Activated naive CD8-positive, alpha-beta T cell (primary cell): ENCODE results near the gene AKR7A2.
A peak's percentile ranks its signal among the peaks of the same experiment; 100 is the strongest.

Experiments used
- H3K27ac Mint-ChIP-seq: one replicate; pipeline ENCODE4 v1.8.0; 2021; ENCODE audit warnings: mixed read lengths
- H3K27me3 Mint-ChIP-seq: one replicate; pipeline ENCODE4 v1.8.0; 2021; ENCODE audit warnings: mixed read lengths
- H3K36me3 Mint-ChIP-seq: one replicate; pipeline ENCODE4 v1.8.0; 2021; ENCODE audit warnings: mixed read lengths
- H3K4me1 Mint-ChIP-seq: one replicate; pipeline ENCODE4 v1.8.0; 2021; ENCODE audit warnings: low read depth, mixed read lengths
- H3K4me3 Mint-ChIP-seq: one replicate; pipeline ENCODE4 v1.8.0; 2021; ENCODE audit warnings: mild to moderate bottlenecking, mixed read lengths
- H3K9me3 Mint-ChIP-seq: one replicate; pipeline ENCODE4 v1.8.0; 2021; ENCODE audit warnings: low read depth, mixed read lengths

AKR7A2 gene

GRCh38 chr1:19348441-19349198 is 36.7 kb upstream of the AKR7A2 start:
- H3K4me1 Mint-ChIP-seq: no peaks in the 10 kb centered on the region
- H3K36me3 Mint-ChIP-seq: no peaks in the 10 kb centered on the region
- H3K27ac Mint-ChIP-seq: peak overlapping the region; percentile 34

GRCh38 chr1:19347533-19348172 is 35.7 kb upstream of the AKR7A2 start:
- Mint-ChIP-seq H3K4me1 (no peaks in the 10 kb centered on the region), H3K4me3 (no peak overlapping the region), H3K9me3 (no peaks in the 10 kb centered on the region), H3K27me3 (no peaks in the 10 kb centered on the region), H3K27ac (no peak overlapping the region), H3K36me3 (no peaks in the 10 kb centered on the region)

More at GRCh38 chr1:19348441-19349198, 36.7 kb upstream of the AKR7A2 start:
- Mint-ChIP-seq H3K4me3 (no peak overlapping the region), H3K9me3 (no peaks in the 10 kb centered on the region), H3K27me3 (no peaks in the 10 kb centered on the region)

- Mint-ChIP-seq H3K9me3 (no peaks in the 10 kb centered on the region), H3K27ac (no peak overlapping the region), H3K4me1 (peaks cover 4% of the 10 kb centered on the region), H3K36me3 (no peaks in the 10 kb centered on the region), H3K4me3 (no peak overlapping the region), H3K27me3 (no peaks in the 10 kb centered on the region)
Observed at GRCh38 chr1:19346026-19346425, 34.1 kb upstream of the AKR7A2 start.

- H3K36me3 Mint-ChIP-seq: no peaks in the 10 kb centered on the region
- H3K27me3 Mint-ChIP-seq: no peaks in the 10 kb centered on the region
- no peak overlapping the region for H3K4me3 Mint-ChIP-seq
Observed at GRCh38 chr1:19345391-19345790, 33.4 kb upstream of the AKR7A2 start.

GRCh38 chr1:19344831-19345230 is 32.9 kb upstream of the AKR7A2 start:
- Mint-ChIP-seq H3K4me3 (no peak overlapping the region), H3K4me1 (peaks cover 4% of the 10 kb centered on the region), H3K27ac (peak overlapping the region; percentile 10)

More at GRCh38 chr1:19345391-19345790, 33.4 kb upstream of the AKR7A2 start:
- no peaks in the 10 kb centered on the region for H3K9me3 Mint-ChIP-seq
- H3K4me1 Mint-ChIP-seq: peaks cover 4% of the 10 kb centered on the region
- no peak overlapping the region for H3K27ac Mint-ChIP-seq

GRCh38 chr1:19344372-19344810 is 32.4 kb upstream of the AKR7A2 start:
- no peaks in the 10 kb centered on the region for H3K9me3 Mint-ChIP-seq
- no peaks in the 10 kb centered on the region for H3K36me3 Mint-ChIP-seq
- peaks cover 4% of the 10 kb centered on the region for H3K4me1 Mint-ChIP-seq
- peak overlapping the region; percentile 10 for H3K27ac Mint-ChIP-seq
- no peak overlapping the region for H3K4me3 Mint-ChIP-seq
- no peaks in the 10 kb centered on the region for H3K27me3 Mint-ChIP-seq

More at GRCh38 chr1:19344831-19345230, 32.9 kb upstream of the AKR7A2 start:
- Mint-ChIP-seq H3K9me3 (no peaks in the 10 kb centered on the region), H3K36me3 (no peaks in the 10 kb centered on the region), H3K27me3 (no peaks in the 10 kb centered on the region)

- no peak overlapping the region for H3K4me3 Mint-ChIP-seq
- no peak overlapping the region for H3K27ac Mint-ChIP-seq
- H3K4me1 Mint-ChIP-seq: peaks cover 4% of the 10 kb centered on the region
- H3K27me3 Mint-ChIP-seq: no peaks in the 10 kb centered on the region
- no peaks in the 10 kb centered on the region for H3K36me3 Mint-ChIP-seq
- no peaks in the 10 kb centered on the region for H3K9me3 Mint-ChIP-seq
Observed at GRCh38 chr1:19343617-19344350, 31.8 kb upstream of the AKR7A2 start.

GRCh38 chr1:19342894-19343616 is 31.1 kb upstream of the AKR7A2 start:
- H3K4me1 Mint-ChIP-seq: peaks cover 4% of the 10 kb centered on the region
- H3K9me3 Mint-ChIP-seq: no peaks in the 10 kb centered on the region
- H3K36me3 Mint-ChIP-seq: no peaks in the 10 kb centered on the region
- no peaks in the 10 kb centered on the region for H3K27me3 Mint-ChIP-seq
- no peak overlapping the region for H3K4me3 Mint-ChIP-seq
- H3K27ac Mint-ChIP-seq: no peak overlapping the region

- Mint-ChIP-seq H3K27me3 (no peaks in the 10 kb centered on the region), H3K4me3 (no peak overlapping the region), H3K4me1 (peaks cover 8% of the 10 kb centered on the region), H3K27ac (no peak overlapping the region), H3K36me3 (no peaks in the 10 kb centered on the region), H3K9me3 (no peaks in the 10 kb centered on the region)
Observed at GRCh38 chr1:19342062-19342750, 30.3 kb upstream of the AKR7A2 start.

- no peak overlapping the region for H3K4me3 Mint-ChIP-seq
- H3K27ac Mint-ChIP-seq: peak overlapping the region; percentile 29
Observed at GRCh38 chr1:19341201-19342061, 29.5 kb upstream of the AKR7A2 start.

GRCh38 chr1:19340387-19340937 is 28.5 kb upstream of the AKR7A2 start:
- no peak overlapping the region for H3K27ac Mint-ChIP-seq
- no peaks in the 10 kb centered on the region for H3K27me3 Mint-ChIP-seq
- peaks cover 20% of the 10 kb centered on the region for H3K4me1 Mint-ChIP-seq
- no peaks in the 10 kb centered on the region for H3K9me3 Mint-ChIP-seq
- no peaks in the 10 kb centered on the region for H3K36me3 Mint-ChIP-seq
- no peak overlapping the region for H3K4me3 Mint-ChIP-seq

More at GRCh38 chr1:19341201-19342061, 29.5 kb upstream of the AKR7A2 start:
- Mint-ChIP-seq H3K36me3 (no peaks in the 10 kb centered on the region), H3K27me3 (no peaks in the 10 kb centered on the region), H3K9me3 (no peaks in the 10 kb centered on the region), H3K4me1 (peaks cover 15% of the 10 kb centered on the region)

- Mint-ChIP-seq H3K4me1 (peaks cover 20% of the 10 kb centered on the region), H3K27ac (peak overlapping the region; percentile 34), H3K36me3 (no peaks in the 10 kb centered on the region), H3K9me3 (no peaks in the 10 kb centered on the region), H3K27me3 (no peaks in the 10 kb centered on the region), H3K4me3 (no peak overlapping the region)
Observed at GRCh38 chr1:19339214-19339861, 27.4 kb upstream of the AKR7A2 start.

- H3K9me3 Mint-ChIP-seq: no peaks in the 10 kb centered on the region
- H3K4me1 Mint-ChIP-seq: peaks cover 20% of the 10 kb centered on the region
- H3K4me3 Mint-ChIP-seq: no peak overlapping the region
- H3K36me3 Mint-ChIP-seq: no peaks in the 10 kb centered on the region
- no peaks in the 10 kb centered on the region for H3K27me3 Mint-ChIP-seq
- no peak overlapping the region for H3K27ac Mint-ChIP-seq
Observed at GRCh38 chr1:19338323-19338762, 26.4 kb upstream of the AKR7A2 start.
